Endothelial cell (in vitro differentiated cells): ENCODE data around the gene KIF2B. TPM values are rescaled to one million over a fixed set of nuclear protein-coding genes. Genes with fewer than 3 reads are reported as not detected.

ENCODE experiments used
- DNase-seq: peaks from one replicate; pipeline ENCODE4 v3.0.0; 2021; ENCODE audit warnings: low spot score
- H3K27ac Mint-ChIP-seq: one replicate; pipeline ENCODE4 v1.8.0; 2021; ENCODE audit warnings: mixed read lengths, inconsistent platforms; ENCODE audit not compliant: unreplicated experiment
- H3K27me3 Mint-ChIP-seq: one replicate; pipeline ENCODE4 v1.8.0; 2021; ENCODE audit warnings: mild to moderate bottlenecking, moderate library complexity, mixed read lengths, inconsistent platforms; ENCODE audit not compliant: unreplicated experiment
- H3K36me3 Mint-ChIP-seq: one replicate; pipeline ENCODE4 v1.8.0; 2021; ENCODE audit warnings: mild to moderate bottlenecking, low read depth, mixed read lengths, inconsistent platforms; ENCODE audit not compliant: unreplicated experiment
- H3K4me1 Mint-ChIP-seq: one replicate; pipeline ENCODE4 v1.8.0; 2021; ENCODE audit warnings: mild to moderate bottlenecking, mixed read lengths, inconsistent platforms; ENCODE audit not compliant: unreplicated experiment
- H3K4me3 Mint-ChIP-seq: one replicate; pipeline ENCODE4 v1.8.0; 2021; ENCODE audit warnings: mild to moderate bottlenecking, mixed read lengths, inconsistent platforms; ENCODE audit not compliant: unreplicated experiment
- H3K9me3 Mint-ChIP-seq: one replicate; pipeline ENCODE4 v1.8.0; 2021; ENCODE audit warnings: mixed read lengths, inconsistent platforms; ENCODE audit not compliant: unreplicated experiment
- total RNA-seq: library from RNA; stranded (reverse); fragmentation: NEBNext Ultra II Directional; extraction: Animal tissue kit (Norgen Biotek cat#: 25700); gene quantifications from one replicate; pipeline ENCODE4 v1.2.1, GENCODE V29; 2021; ENCODE audit not compliant: unreplicated experiment
- TF ChIP-seq, protein P1 (sequence below): fragments of 200-600 bp; sonication (generic); IDR thresholded peaks from one replicate; pipeline ENCODE4 v1.5.0; 2021; ENCODE audit warnings: antibody characterized with exemption; ENCODE audit not compliant: unreplicated experiment

Gene KIF2B
- total RNA-seq, 1 donor from 2014 or later: not detected

DNA sequence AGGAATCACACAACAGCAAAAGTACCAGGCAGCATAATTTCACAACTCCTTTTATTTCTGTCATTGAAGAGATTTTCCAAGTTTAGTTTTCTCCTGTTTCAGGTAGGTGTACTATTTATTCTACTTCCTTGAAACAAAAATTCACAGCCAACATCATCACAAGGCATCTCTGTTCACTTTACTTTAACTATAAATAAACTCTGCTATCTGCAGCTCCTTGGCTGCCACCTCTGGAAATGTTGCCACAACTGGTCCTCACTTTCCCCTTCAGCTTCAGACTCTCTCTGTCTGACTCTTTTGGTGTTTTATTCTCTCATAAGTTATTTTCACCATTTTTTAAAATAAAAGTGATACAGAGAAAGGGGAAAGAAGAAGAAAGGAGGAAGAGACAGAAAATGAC lies 27.9 kb upstream of the KIF2B start:
- TF ChIP-seq, protein P1, sequence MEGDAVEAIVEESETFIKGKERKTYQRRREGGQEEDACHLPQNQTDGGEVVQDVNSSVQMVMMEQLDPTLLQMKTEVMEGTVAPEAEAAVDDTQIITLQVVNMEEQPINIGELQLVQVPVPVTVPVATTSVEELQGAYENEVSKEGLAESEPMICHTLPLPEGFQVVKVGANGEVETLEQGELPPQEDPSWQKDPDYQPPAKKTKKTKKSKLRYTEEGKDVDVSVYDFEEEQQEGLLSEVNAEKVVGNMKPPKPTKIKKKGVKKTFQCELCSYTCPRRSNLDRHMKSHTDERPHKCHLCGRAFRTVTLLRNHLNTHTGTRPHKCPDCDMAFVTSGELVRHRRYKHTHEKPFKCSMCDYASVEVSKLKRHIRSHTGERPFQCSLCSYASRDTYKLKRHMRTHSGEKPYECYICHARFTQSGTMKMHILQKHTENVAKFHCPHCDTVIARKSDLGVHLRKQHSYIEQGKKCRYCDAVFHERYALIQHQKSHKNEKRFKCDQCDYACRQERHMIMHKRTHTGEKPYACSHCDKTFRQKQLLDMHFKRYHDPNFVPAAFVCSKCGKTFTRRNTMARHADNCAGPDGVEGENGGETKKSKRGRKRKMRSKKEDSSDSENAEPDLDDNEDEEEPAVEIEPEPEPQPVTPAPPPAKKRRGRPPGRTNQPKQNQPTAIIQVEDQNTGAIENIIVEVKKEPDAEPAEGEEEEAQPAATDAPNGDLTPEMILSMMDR: no peak
- H3K9me3 Mint-ChIP-seq: no peaks in the 10 kb centered on the region
- no peak overlapping the region for H3K27ac Mint-ChIP-seq
- H3K4me3 Mint-ChIP-seq: no peak overlapping the region
- peaks cover 1% of the 10 kb centered on the region for H3K27me3 Mint-ChIP-seq
- no peak for DNase-seq
- H3K4me1 Mint-ChIP-seq: no peaks in the 10 kb centered on the region
- no peaks in the 10 kb centered on the region for H3K36me3 Mint-ChIP-seq

GRCh38 chr17:53796642-53797041 lies 26.1 kb upstream of the KIF2B start:
- TF ChIP-seq, protein P1: no peak
- Mint-ChIP-seq H3K4me3 (no peak overlapping the region), H3K9me3 (no peaks in the 10 kb centered on the region), H3K36me3 (no peaks in the 10 kb centered on the region), H3K27me3 (no peaks in the 10 kb centered on the region), H3K27ac (no peak overlapping the region), H3K4me1 (no peaks in the 10 kb centered on the region)
- no peak for DNase-seq

- H3K27me3 Mint-ChIP-seq: no peaks in the 10 kb centered on the region
- DNase-seq: no peak
- no peaks in the 10 kb centered on the region for H3K4me1 Mint-ChIP-seq
- H3K4me3 Mint-ChIP-seq: no peak overlapping the region
- no peaks in the 10 kb centered on the region for H3K9me3 Mint-ChIP-seq
- no peaks in the 10 kb centered on the region for H3K36me3 Mint-ChIP-seq
- no peak overlapping the region for H3K27ac Mint-ChIP-seq
- TF ChIP-seq, protein P1: no peak
These were observed 25.2 kb upstream of the KIF2B start for GRCh38 chr17:53797501-53797900.

DNA sequence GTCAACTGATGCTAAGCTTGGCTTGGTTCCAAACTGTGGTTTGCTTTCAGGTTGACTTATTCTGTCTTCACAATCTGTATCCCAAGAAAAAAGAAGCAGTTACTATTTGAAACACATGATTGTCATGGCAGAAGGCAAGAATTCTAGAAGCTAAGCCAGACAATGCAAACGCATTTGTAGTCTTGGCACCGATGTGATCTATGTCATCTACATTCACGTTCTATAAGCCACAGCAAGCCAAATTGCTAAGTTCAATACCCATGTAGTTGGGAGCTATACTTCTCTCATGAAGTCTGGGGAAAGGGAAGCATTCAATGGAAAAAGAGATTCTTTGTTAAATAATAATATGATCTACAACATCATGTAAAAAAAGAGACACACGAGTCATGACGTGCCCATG lies 18.3 kb upstream of the KIF2B start:
- no peaks in the 10 kb centered on the region for H3K4me1 Mint-ChIP-seq
- H3K36me3 Mint-ChIP-seq: no peaks in the 10 kb centered on the region
- H3K4me3 Mint-ChIP-seq: no peak overlapping the region
- H3K27ac Mint-ChIP-seq: no peak overlapping the region
- H3K27me3 Mint-ChIP-seq: no peaks in the 10 kb centered on the region
- TF ChIP-seq, protein P1: no peak
- DNase-seq: no peak
- H3K9me3 Mint-ChIP-seq: no peaks in the 10 kb centered on the region

DNA sequence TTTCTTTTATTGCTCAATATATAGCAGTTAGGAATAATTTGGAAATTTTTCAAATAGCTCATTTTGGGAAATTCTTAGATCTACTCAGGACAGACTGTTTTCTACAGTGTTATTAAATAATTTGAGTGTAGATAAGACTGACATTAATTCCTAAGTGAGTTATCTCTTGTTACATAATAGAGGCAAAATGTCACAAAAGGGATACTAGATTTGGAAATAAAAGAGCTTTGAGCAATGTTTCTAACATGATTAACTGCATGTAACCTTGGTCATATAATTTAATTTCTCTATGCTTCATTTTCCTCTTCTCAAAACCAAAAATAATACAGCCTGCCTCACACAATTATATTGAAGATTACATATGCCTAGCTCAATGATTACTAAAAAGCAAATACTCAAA lies 16.3 kb upstream of the KIF2B start:
- no peaks in the 10 kb centered on the region for H3K27me3 Mint-ChIP-seq

More for the DNA sequence above, 16.3 kb upstream of the KIF2B start:
- Mint-ChIP-seq H3K4me3 (no peak overlapping the region), H3K9me3 (no peaks in the 10 kb centered on the region), H3K4me1 (no peaks in the 10 kb centered on the region), H3K36me3 (no peaks in the 10 kb centered on the region), H3K27ac (no peak overlapping the region)
- no peak for DNase-seq
- TF ChIP-seq, protein P1: no peak
